Large intestine (tissue), 3 donors: ENCODE measurements around the gene CSF1. TPM values are rescaled to one million over a fixed set of nuclear protein-coding genes. Genes with fewer than 3 reads are reported as not detected.

ENCODE experiments used
- DNase-seq, 2 donors: peaks; one replicate each; pipeline versions ENCODE4 v3.0.0 to v3.0.0-alpha.2; 2013
- H3K27ac ChIP-seq: one replicate; pipeline ENCODE4 v1.5.1; 2013; ENCODE audit warnings: low read length
- H3K27me3 ChIP-seq: 2 replicates; pipeline ENCODE4 v1.6.1; 2013; ENCODE audit warnings: low read length; ENCODE audit not compliant: control insufficient read depth, insufficient read depth
- H3K36me3 ChIP-seq: 2 replicates; pipeline ENCODE4 v1.6.1; 2013; ENCODE audit warnings: low read length; ENCODE audit not compliant: control insufficient read depth, insufficient read depth
- H3K4me1 ChIP-seq: one replicate; pipeline ENCODE4 v1.6.1; 2013; ENCODE audit warnings: low read length; ENCODE audit not compliant: control insufficient read depth, insufficient read depth
- H3K4me3 ChIP-seq: one replicate; pipeline ENCODE4 v1.5.1; 2013; ENCODE audit warnings: low read length
- H3K9me3 ChIP-seq: one replicate; pipeline ENCODE4 v1.6.1; 2013; ENCODE audit warnings: mild to moderate bottlenecking, low read depth, low read length, moderate library complexity; ENCODE audit not compliant: control insufficient read depth
- WGBS: methylation state at CpG from one replicate; pipeline ENCODE4 v1.1.5; 2013; ENCODE audit warnings: low lambda C conversion rate; ENCODE audit not compliant: insufficient coverage; 5-methylcytosine and 5-hydroxymethylcytosine counted together
- polyA plus RNA-seq: library from polyadenylated mRNA; unstranded; fragments of 120-200 nt; gene quantifications from one replicate; pipeline ENCODE4 v1.2.1, GENCODE V29; 2013

Gene CSF1
- polyA plus RNA-seq, 1 donor: 9.0 TPM

DNA sequence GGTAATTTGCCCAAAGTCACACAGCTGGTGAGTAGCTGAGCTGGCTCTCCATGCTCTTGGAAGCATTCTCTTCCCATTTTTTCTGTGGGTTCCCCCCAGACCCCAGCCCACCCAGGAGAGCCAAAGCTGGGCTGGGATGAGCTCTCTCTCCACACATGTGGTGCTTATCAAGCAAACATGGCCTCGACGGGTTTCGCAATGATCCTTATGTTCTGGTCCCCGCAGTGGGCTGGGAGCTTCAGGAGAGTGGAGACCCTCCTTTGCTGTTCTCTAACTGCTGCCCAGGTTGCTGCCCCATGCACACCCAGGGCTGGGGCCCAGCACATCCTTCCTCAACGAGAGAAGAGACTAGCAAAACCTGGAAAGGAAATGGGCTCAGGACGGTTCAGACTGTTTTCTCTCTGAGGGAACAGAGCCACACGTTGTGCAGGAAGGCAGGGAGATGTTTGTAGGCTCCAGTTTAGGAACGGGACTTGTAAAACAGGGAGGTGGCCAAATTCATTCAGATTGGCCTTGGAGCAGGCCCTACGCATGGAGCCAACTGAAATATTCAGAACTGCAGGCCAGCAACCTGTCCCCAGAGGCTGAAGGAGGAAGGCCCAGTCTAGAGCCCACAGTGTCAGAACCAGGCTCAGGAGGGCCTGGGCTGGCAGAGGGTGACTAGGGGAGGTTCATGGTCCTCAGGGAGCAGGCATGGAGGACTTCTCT, 27.2 kb upstream of the CSF1 start:
- Histone ChIP-seq H3K27me3 (no peaks in the 10 kb centered on the region), H3K4me1 (peaks cover 3% of the 10 kb centered on the region), H3K36me3 (no peaks in the 10 kb centered on the region), H3K4me3 (no peak overlapping the region), H3K9me3 (no peaks in the 10 kb centered on the region), H3K27ac (no peak overlapping the region)
- no peak for DNase-seq
- no CpG with 5 or more reads among the region's 9 CpGs for WGBS

GRCh38 chr1:109884242-109884891, 26.3 kb upstream of the CSF1 start:
- H3K4me1 ChIP-seq: peaks cover 3% of the 10 kb centered on the region
- no peak overlapping the region for H3K4me3 ChIP-seq
- WGBS: no CpG with 5 or more reads among the region's 8 CpGs
- H3K9me3 ChIP-seq: no peaks in the 10 kb centered on the region
- H3K27ac ChIP-seq: no peak overlapping the region
- H3K36me3 ChIP-seq: no peaks in the 10 kb centered on the region
- no peaks in the 10 kb centered on the region for H3K27me3 ChIP-seq
- no peak for DNase-seq

GRCh38 chr1:109885589-109885988, 25.1 kb upstream of the CSF1 start:
- Histone ChIP-seq H3K4me3 (no peak overlapping the region), H3K27ac (no peak overlapping the region), H3K27me3 (no peaks in the 10 kb centered on the region), H3K4me1 (peaks cover 3% of the 10 kb centered on the region), H3K36me3 (no peaks in the 10 kb centered on the region), H3K9me3 (no peaks in the 10 kb centered on the region)
- DNase-seq: no peak
- no CpG with 5 or more reads among the region's 3 CpGs for WGBS

GRCh38 chr1:109886827-109887226, 23.8 kb upstream of the CSF1 start:
- Histone ChIP-seq H3K27me3 (no peaks in the 10 kb centered on the region), H3K27ac (no peak overlapping the region), H3K4me3 (no peak overlapping the region), H3K36me3 (no peaks in the 10 kb centered on the region), H3K9me3 (no peaks in the 10 kb centered on the region), H3K4me1 (peaks cover 3% of the 10 kb centered on the region)
- WGBS: 17% methylated on average over 1 of the region's 5 CpGs
- no peak for DNase-seq

DNA sequence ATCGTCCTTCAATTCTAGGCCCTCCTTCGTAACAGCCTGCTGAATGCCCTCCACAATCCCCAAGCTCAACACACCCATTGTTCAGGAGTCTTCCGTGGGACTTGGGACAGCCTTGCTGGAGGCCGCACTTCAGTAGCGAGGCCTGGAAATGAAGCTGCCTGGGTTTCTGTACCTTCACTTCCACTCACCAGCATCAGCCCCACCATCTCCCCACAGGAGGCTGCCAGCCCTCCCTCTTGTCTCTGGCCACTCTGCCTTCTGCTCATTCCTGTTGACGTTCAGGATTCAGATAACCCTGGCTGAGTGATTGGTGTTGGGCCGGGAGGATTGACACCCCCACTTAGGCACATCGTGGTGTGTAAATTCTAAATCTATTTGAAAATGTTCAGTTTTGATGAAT, 23.4 kb upstream of the CSF1 start:
- no peaks in the 10 kb centered on the region for H3K36me3 ChIP-seq
- DNase-seq: no peak
- H3K4me3 ChIP-seq: no peak overlapping the region
- peaks cover 7% of the 10 kb centered on the region for H3K4me1 ChIP-seq
- H3K27ac ChIP-seq: no peak overlapping the region
- no peaks in the 10 kb centered on the region for H3K27me3 ChIP-seq
- no peaks in the 10 kb centered on the region for H3K9me3 ChIP-seq
- no CpG with 5 or more reads among the region's 8 CpGs for WGBS

DNA sequence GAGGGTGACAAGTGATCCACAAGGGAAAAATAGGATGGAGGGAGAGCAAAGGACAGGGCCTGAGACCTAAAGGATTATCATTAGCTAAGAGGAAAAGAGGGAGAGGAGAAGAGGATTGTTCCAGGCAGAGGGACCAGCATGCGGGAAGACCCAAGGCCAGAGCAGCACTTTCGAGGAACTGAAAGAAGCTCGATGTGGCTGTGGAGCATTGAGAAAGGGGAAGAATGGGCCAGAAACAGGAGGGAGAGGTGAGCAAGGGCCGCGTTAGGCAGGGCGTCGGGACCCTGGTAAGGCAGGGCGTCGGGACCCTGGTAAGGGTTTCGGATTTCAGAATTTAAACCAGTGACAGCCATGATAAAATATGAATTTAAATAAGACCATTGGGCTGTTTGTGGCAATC, 22.8 kb upstream of the CSF1 start:
- no peaks in the 10 kb centered on the region for H3K36me3 ChIP-seq
- peaks cover 11% of the 10 kb centered on the region for H3K4me1 ChIP-seq
- no peaks in the 10 kb centered on the region for H3K9me3 ChIP-seq
- DNase-seq: no peak
- H3K4me3 ChIP-seq: no peak overlapping the region
- H3K27ac ChIP-seq: no peak overlapping the region
- H3K27me3 ChIP-seq: no peaks in the 10 kb centered on the region
- no CpG with 5 or more reads among the region's 10 CpGs for WGBS

DNA sequence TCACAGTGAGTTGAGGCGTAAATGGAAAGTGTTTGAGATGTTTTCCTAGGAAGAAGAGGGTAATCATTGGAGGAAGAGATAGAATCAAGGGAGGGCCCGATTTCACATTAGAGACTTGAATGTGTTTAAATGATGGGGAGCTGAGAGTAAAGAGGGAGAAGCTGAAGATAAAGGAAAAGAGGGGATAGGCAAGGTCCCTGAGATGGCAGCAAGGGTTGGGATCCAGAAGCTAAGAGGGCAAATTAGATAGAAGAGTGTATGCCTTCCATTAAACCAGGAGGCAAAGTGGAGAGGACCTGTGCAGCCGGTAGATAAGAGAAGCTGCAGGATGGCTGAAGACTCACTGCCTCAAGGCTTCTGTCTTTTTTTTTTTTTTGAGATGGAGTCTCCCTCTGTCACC, 21.6 kb upstream of the CSF1 start:
- 88% methylated on average over 2 of the region's 3 CpGs for WGBS
- no peaks in the 10 kb centered on the region for H3K27me3 ChIP-seq
- H3K4me3 ChIP-seq: no peak overlapping the region
- peaks cover 12% of the 10 kb centered on the region for H3K4me1 ChIP-seq
- no peak overlapping the region for H3K27ac ChIP-seq
- no peaks in the 10 kb centered on the region for H3K9me3 ChIP-seq
- H3K36me3 ChIP-seq: no peaks in the 10 kb centered on the region
- DNase-seq: no peak

DNA sequence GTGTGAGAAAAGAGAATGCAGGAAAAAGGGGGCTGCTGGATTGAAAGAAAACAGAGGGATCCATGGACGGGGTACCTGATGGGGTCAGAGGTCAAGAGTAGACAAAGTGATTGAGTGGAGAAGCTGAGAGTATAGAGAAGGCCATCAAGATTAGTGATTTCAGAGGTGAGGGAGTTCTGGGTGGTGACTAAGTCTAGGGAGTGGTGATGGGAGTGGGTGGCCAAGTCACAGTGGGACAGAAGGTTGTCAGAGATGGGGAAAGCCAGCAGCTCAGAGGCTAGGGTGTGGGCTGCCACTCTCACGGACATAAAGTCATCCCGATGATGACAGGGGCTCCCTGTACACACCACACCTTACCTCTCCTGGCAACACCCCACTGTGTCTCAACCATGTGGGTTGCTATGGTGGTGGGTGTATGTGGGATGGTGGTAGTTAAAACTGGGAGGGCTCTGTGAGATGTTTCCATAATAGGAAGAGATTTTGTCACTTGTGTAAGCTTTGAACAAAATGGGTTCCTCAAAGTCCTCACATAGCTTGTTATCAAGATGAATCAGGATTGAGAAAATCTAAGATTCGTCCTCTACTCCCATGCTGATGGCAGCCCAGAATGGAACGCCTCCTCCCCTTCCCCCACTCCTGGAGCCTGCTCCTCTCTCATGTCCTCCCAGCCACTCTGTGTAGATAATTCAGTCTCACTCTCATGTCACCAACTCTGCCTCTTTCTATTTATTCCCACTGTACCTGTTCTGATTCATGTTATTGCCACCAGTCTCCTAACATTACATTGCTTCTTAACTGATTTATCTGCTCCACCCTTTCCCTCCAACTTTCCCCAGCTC, 20.3 kb upstream of the CSF1 start:
- Histone ChIP-seq H3K9me3 (no peaks in the 10 kb centered on the region), H3K27ac (no peak overlapping the region), H3K4me1 (peaks cover 12% of the 10 kb centered on the region), H3K27me3 (no peaks in the 10 kb centered on the region), H3K36me3 (no peaks in the 10 kb centered on the region), H3K4me3 (no peak overlapping the region)
- DNase-seq: no peak
- 80% methylated on average over 1 of the region's 5 CpGs for WGBS

- Histone ChIP-seq H3K27ac (no peak overlapping the region), H3K27me3 (no peaks in the 10 kb centered on the region), H3K36me3 (no peaks in the 10 kb centered on the region), H3K9me3 (no peaks in the 10 kb centered on the region), H3K4me1 (peaks cover 12% of the 10 kb centered on the region), H3K4me3 (no peak overlapping the region)
- no peak for DNase-seq
- WGBS: no CpG with 5 or more reads among the region's 7 CpGs
These were observed 18.7 kb upstream of the CSF1 start for GRCh38 chr1:109891930-109892329.

- no peak overlapping the region for H3K27ac ChIP-seq
- no peaks in the 10 kb centered on the region for H3K27me3 ChIP-seq
- H3K4me1 ChIP-seq: peaks cover 12% of the 10 kb centered on the region
- H3K4me3 ChIP-seq: no peak overlapping the region
- peak in 1 of 2 donors; percentile 60 for DNase-seq
- H3K36me3 ChIP-seq: no peaks in the 10 kb centered on the region
- no CpG with 5 or more reads among the region's 10 CpGs for WGBS
- H3K9me3 ChIP-seq: no peaks in the 10 kb centered on the region
These were observed 17.9 kb upstream of the CSF1 start for GRCh38 chr1:109892561-109893368.
